Stimulated activated CD4-positive, alpha-beta T cell treated with anti-CD3 and anti-CD28 coated beads, Interleukin-12 subunit alpha, Interleukin-12 subunit beta, amount 100 ng/mL, for 4 hours (primary cell): ENCODE measurements around the gene B4GALNT4.
A peak's percentile ranks its signal among the peaks of the same experiment; 100 is the strongest.
"Not testable (repeated sequence)": the region's sequence is repeated elsewhere in the genome, so short reads cannot be mapped to it uniquely, and the experiment has no call there.

Experiments used
- DNase-seq: peaks from one replicate; pipeline ENCODE4 v3.0.0-alpha.2; 2020

The B4GALNT4 gene, protein sequence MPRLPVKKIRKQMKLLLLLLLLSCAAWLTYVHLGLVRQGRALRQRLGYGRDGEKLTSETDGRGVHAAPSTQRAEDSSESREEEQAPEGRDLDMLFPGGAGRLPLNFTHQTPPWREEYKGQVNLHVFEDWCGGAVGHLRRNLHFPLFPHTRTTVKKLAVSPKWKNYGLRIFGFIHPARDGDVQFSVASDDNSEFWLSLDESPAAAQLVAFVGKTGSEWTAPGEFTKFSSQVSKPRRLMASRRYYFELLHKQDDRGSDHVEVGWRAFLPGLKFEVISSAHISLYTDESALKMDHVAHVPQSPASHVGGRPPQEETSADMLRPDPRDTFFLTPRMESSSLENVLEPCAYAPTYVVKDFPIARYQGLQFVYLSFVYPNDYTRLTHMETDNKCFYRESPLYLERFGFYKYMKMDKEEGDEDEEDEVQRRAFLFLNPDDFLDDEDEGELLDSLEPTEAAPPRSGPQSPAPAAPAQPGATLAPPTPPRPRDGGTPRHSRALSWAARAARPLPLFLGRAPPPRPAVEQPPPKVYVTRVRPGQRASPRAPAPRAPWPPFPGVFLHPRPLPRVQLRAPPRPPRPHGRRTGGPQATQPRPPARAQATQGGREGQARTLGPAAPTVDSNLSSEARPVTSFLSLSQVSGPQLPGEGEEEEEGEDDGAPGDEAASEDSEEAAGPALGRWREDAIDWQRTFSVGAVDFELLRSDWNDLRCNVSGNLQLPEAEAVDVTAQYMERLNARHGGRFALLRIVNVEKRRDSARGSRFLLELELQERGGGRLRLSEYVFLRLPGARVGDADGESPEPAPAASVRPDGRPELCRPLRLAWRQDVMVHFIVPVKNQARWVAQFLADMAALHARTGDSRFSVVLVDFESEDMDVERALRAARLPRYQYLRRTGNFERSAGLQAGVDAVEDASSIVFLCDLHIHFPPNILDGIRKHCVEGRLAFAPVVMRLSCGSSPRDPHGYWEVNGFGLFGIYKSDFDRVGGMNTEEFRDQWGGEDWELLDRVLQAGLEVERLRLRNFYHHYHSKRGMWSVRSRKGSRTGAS

DNA sequence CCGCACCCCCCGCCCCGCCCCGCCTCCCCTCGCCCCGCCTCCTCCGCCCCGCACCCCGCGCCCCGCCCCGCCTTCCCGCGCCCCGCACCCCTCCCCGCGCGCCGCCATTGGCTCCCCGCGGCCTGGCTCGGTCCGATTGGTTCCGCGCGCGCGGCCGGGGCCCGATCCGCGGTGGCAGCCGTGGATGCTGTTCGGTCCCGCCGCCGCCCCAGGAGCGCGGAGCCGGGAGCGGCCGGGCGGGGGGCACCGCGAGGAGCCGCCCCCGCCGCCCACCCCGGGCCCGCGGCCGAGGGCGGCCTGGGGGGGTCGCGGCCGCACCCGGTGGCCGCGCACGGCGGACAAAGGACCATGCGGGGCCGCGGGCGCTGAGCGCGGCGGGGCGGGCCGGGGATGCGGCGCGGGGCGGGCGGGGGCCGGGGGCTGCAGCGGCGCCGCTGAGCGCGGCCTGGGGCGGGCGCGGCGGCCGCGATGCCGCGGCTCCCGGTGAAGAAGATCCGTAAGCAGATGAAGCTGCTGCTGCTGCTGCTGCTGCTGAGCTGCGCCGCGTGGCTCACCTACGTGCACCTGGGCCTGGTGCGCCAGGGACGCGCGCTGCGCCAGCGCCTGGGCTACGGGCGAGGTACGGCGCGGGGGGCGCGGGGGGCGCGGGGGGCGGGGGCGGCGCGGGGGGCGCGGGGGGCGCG lies at the start of gene B4GALNT4:
TSS of gene B4GALNT4 (plus strand) at position 164 of the 683 bp plus-strand sequence. CDS start at position 469, 305 bp downstream.
- DNase-seq: peak; percentile 41

DNA sequence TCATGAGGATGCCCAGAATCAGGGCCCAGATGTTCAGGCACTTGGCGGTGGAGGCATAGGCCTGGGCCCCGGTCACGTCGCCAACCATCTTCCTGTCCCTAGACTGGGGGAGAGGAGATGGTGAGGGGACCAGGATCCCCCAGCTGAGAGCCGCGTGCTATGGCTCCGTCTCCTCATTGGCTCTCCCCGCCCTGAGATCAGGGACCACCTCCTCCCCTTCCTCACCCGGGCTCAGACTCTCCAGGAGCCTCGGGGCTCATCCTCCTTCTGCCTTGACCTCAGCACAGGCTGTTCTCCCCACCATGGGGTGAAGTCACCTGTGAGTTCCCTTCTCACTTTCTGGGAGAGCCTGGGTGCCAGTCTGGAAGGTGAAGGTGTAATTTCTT lies 49.4 kb upstream of the B4GALNT4 start:
- not testable (repeated sequence) for DNase-seq

DNA sequence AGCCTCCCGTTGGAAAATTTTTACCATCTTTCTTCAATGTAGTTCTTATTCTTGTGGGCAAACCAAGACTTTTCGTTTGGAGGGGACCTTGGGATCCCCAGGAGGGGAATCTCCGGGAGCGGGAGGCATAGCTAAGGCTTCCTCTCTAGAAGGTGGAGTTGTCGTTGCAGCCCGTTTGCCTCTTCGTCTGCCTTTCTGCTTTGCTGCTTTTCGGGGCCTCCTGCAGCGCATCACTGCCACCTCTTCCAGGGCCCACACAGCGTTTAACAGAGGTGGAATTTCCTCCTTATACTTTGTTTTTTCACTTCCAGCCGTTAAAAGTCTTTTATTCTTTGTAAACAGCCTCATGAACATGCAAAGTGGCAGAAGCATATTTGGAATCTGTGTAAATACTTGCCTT lies 45.1 kb upstream of the B4GALNT4 start:
- DNase-seq: no peak

DNA sequence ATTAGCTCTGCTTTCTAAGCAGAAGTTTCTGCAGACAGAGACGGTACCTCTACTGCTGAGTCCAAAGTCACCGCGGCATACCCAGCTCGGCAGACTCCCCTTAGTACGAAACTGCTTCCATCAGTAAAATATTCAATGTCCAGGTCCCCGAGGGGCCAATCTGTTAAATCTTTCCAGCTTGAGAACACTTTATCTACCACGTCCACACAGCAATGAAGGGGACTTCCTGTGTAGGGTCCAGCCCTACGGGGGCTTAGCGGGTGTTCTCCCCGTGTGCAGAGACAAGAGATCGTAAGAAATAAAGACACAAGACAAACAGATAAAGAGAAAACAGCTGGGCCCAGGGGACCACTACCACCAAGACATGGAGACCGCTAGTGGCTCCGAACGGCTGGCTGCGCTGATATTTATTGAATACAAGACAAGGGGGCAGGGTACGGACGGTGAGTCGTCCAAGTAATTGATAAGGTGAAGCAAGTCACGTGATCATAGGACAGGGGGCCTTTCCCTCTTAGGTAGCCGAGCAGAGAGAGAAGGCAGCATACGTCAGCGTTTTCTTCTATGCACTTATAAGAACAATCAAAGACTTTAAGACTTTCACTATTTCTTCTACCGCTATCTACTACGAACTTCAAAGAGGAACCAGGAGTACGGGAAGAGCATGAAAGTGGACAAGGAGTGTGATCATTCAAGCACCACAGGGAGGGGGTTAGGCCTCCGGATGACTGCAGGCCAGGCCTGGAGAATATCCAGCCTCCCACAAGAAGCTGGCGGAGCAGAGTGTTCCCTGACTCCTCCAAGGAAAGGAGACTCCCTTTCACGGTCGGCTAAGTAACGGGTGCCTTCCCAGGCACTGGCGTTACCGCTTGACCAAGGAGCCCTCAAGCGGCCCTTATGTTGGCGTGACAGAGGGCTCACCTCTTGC lies 44.4 kb upstream of the B4GALNT4 start:
- DNase-seq: not testable (repeated sequence)

DNA sequence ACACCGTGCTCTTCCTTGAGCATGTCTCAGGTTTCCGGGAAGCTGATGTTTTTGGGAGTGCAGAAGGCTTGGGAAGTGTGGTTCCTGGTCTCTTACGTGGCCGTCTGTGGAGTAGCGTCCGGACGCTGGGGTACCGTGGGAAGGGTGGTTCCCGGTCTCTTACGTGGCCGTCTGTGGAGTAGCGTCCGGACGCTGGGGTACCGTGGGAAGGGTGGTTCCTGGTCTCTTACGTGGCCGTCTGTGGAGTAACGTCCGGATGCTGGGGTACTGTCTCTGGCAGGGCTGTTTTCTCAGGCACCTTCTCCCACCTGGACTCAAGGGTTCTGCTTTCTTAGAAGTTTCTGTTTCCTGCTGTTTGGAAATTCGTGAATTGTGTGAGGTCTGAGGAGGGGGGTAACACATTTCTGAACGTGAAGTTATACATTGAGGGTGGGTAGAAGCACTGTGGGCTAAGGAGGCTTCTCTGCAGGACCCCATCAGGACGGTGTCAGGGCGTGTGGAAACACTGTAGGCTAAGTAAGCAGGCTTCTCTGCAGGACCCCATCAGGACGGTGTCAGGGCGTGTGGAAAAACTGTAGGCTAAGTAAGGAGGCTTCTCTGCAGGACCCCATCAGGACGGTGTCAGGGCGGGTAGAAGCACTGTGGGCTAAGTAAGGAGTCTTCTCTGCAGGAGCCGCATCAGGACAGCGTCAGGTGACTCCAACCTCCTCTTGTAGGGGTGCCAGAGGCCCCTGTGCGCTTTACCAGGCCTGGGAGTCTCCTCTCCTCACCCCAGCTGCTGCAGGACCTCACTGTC lies 43.3 kb upstream of the B4GALNT4 start:
- DNase-seq: no peak

DNA sequence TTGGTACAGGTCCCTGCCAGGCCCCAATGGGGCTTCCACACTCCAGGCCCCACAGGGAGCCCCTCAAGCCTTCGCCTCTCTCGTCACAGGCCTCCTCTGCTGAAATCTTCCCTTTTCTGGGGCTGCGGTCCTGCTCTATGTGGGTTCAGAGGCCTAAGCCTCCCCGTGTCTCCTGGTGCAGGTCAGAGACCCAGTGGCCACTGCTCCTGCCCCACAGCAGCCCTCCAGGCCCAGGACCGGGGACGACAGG lies 42.8 kb upstream of the B4GALNT4 start:
- no peak for DNase-seq

DNA sequence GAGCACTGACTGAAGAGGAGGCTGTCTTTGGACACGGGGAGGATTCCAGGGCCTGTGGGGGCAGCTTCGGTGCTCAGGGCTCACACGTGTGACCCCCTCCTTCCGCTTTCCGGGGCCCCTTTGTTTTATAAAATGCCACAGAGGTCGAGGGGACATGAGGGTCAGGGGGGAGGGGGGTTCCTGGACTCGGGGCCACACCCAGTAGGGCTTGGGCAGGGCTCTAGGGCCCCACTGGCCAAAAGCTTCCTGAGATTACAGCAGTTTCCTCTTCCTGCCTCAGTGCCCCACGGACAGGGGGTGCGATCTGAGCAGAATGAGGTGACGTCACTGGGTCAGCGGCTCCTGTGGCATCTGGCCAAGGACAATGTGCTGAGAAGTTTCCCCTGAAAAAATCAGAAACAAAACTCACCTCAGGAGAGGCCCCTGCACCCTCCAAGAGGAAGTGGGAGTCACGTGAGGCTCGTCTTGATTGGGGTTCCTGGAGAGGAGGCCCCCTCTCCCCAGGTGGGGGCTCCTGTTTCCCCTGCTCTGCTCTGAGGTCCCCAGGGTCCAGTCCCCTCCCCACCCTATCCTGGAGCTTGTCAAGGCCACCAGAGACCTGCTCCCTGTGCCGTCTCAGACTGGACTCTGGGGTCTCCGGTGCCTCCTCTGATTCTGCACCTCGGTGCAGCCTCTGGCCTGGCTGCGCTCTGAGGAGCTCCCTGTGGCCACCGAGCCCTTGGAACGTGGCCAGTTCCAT lies 42.3 kb upstream of the B4GALNT4 start:
- DNase-seq: peak; percentile 48

DNA sequence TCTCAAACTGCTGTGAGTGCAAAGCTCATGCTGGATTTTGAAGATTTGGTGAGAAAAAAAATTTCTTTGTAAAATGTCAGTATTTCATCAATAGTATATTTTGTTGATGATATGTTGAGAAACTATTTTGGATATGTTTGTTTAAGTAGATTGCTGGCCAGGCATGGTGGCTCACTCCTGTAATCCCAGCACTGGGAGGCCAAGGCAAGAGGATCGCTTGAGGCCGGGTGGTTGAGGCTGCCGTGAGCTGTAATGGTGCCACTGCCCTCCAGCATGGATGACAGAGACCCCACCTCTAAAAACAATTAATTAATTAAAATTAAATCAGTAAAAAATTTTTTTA lies 41.7 kb upstream of the B4GALNT4 start:
- DNase-seq: no peak

DNA sequence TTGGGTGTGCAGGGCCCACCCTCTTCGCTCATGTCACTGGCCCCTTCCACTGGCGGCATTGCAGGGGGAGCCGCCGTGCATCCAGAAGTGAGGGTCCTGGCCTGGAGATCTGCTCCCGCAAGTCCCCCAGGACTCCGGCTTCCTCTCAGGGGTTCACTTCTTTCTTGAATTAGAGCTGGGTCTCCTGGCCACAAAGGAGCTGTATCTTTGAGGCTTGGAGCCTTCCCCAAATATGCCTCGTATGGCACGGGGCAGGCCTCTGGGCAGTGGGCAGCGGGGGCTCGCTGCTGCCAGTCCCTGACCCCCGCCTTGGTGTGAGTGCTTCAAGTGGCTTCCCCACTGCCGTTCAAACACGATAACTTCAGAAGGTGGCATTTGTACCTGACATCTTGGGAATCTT lies 41.3 kb upstream of the B4GALNT4 start:
- DNase-seq: no peak

DNA sequence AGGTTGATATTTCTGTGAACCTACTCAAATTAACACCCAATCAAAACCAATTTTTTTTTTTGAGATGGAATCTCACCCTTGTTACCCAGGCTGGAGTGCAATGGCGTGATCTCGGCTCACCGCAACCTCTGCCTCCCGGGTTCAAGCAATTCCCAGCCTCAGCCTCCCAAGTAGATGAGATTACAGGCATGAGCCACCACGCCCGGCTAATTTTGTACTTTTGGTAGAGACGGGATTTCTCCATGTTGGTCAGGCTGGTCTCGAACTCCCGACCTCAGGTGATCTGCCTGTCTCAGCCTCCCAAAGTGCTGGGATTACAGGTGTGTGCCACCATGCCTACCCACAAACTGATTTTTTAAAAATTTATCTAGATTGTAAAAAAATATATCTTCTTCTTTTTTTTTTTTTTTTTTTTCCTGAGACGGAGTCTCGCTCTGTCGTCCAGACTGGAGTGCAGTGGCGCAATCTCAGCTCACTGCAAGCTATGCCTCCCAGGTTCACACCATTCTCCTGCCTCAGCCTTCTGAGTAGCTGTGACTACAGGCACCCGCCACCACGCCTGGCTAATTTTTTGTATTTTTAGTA lies 40.7 kb upstream of the B4GALNT4 start:
- DNase-seq: not testable (repeated sequence)

DNA sequence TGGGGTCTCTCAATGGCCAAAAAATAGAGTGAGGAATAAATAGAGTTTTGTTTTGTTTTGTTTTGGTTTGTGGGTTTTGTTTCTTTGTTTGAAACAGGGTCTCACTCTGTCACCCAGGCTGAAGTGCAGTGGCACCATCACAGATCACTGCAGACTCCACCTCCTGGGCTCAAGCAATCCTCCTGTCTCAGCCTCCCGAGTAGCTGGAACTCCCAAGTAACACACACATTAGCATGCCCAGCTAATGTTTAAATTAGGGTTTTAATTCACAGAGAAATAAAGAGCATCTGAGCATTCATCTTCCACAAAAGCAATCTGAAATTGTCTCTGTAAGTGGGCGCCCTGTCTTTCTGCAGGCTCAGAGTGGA lies 39.4 kb upstream of the B4GALNT4 start:
- DNase-seq: no peak

DNA sequence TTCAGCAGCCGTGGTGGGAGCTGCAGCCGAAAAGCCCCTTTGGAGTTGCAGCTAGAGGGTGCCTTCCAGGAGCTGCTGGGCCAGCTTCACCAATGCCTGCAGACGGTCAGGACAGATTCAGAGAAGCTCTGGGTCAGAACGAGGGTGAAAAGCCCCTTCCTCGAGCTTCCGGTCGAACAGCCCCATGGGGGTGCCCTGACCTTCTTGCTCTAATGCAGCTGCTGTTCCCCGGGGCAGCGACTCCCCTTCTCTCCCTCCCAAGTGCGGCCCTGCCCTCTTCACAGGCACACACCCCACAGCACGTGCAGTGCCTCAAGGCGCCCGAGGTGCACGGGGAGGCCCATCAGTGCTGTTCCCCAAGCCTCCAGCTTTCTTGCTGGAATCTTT lies 39.0 kb upstream of the B4GALNT4 start:
- DNase-seq: no peak

DNA sequence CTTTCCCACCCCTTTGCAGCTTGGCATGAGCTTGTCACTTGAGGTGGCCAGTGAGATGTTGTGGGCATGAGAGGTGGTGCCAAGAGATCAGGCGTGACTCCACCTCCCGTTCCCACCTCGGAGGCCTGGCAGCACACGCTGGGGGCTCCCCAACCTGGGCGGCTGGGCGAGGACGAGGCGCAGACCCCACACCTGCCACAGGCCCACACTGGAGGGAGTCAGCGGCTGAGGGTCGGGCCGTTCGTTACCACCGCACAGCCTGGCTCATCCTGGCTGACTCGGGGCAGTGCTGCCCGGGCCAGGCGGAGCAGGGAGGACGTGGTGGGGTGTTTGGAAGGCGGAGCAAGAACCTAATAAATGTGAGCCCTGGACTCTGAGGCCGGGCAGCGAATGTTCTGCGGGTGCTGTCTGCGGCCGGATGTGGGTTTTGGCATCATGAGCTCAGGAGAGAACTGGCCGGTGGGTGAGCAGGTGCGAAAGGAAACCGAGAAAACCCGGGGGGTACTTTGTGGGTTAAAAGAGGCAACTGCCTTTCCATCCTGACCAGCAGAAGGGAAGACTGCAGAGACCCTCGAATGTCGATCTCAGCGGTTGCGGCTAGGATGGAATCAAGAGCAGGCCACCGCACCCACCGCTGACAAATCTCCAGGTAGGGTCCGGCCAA lies 38.5 kb upstream of the B4GALNT4 start:
- no peak for DNase-seq

DNA sequence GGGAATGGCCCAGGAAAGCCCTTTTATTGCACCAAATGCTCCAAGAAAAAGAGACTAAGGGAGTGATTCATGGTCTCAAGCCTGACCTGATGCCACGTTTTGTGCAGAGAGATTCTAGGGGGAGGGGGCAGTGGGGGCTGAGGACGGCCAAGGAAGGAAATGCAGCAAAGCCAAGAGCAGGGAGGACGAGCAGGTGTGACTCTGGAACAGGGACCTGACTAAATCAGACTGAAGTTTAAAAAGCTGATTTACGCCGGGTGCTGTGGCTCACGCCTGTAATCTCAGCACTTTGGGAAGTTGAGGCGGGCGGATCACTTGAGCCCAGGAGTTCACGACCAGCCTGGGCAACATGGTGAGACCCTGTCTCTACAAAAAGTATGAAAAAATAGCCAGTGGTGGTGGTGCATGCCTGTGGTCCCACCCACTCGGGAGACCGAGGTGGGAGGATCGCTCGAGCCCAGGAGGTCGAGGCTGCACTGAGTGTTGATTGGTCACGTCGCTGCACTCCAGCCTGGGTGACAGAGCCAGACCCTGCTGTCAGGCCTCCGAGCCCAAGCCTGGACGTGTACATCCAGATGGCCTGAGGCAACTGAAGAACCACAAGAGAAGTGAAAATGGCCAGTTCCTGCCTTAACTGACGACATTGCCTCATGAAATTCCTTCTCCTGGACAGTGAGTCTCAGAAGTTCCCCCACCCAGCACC lies 37.8 kb upstream of the B4GALNT4 start:
- no peak for DNase-seq

DNA sequence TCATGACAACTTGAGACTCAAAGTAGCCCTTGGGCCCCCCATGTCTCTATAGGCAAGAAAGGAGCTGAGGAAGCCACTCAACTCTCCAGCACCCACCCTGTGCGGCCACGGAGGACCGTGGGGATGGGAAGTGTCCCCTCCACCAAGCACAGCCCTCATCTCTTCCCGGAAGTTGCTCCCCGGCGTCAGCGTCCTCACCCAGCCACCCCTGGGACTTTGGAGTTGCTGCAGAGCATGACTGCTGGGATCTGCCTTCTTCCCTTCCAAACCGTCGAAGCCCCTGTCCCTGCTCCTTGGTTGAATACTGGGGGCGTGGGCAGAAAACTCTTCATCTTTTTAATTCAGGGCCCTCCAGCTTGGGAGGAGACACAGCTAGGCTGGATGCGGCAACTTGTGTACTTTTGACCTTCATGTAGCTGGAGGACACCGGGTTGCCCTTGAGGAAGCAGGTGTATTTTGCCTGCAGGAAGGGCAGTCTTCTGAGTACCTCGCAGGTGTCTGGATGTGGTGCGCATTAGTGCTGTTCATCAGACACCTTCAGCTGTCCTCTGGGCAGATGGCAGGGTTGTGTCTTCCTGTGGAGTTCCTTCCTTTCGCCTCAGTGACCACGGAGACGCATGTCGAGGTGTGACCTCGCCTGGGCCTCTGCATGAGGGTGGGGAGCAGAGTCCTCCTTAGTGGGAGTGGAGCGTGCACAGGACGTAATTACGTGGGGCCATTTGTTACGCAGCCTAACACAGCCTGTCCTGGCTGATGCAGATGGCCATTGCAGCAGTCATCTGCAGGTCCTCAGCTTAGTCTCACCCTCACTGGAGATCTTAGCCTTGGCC lies 36.4 kb upstream of the B4GALNT4 start:
- no peak for DNase-seq

DNA sequence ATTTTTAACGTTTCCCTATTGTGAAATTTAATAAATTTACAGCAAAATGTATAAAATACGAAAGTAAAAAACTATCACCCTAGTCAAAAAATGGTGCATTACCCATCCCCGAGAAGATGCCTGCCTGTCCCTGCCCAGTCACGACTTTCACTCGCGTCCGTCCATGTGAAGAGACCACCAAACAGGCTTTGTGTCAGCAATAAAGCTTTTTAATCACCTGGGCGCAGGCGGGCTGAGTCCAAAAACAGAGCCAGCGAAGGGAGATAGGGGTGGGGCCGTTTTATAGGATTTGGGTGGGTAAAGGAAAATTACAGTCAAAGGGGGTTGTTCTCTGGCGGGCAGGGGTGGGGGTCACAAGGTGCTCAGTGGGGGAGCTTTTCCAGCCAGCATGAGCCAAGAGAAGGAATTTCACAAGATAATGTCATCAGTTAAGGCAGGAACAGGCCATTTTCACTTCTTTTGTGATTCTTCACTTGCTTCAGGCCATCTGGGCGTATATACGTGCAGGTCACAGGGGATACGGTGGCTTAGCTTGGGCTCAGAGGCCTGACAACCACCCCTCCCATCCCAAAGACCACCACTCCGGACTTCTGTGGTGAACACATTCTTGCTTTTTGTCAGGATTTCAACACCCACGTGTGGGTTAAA lies 35.6 kb upstream of the B4GALNT4 start:
- DNase-seq: not testable (repeated sequence)

DNA sequence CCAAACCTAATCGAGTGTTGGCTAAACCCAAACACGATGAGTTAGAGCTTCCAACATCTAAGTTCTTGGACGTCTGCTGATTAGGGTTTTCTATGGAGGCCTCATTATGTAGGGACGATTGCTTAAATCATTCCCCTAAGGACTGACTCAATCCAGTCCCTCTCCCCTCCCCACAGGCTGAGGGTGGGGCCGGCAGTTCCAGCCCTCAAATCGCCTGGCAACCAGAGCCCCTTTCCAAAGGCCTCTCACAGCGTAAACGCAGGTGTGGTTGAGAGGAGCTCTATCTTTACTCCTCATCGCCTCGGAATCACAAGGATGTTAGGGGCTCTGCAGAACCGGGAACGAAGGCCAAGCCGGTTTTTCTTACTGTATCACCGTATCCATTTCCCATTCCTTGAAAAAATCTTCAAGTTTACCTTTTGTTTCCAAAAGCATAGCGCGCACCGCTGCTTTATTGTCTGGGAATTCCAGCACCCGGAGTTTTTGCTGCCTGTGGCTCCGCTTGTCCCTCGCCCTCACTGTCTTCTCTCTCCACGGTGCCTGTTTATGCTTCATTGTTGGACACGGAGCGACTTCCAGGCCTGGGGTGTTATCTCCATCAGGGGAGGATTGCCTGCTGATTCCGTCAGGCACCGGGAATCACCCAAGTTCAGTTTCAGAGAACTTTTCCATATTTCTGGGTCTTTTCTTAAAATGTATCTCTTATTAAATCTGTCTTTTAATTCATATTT lies 34.9 kb upstream of the B4GALNT4 start:
- no peak for DNase-seq
